ENCODE measurements around the gene SCAPER. TPM values are rescaled to one million over a fixed set of nuclear protein-coding genes. Genes with fewer than 3 reads are reported as not detected.

The SCAPER gene
- total RNA-seq, 1 experiment from 2014 or later, result 15.3 TPM

DNA sequence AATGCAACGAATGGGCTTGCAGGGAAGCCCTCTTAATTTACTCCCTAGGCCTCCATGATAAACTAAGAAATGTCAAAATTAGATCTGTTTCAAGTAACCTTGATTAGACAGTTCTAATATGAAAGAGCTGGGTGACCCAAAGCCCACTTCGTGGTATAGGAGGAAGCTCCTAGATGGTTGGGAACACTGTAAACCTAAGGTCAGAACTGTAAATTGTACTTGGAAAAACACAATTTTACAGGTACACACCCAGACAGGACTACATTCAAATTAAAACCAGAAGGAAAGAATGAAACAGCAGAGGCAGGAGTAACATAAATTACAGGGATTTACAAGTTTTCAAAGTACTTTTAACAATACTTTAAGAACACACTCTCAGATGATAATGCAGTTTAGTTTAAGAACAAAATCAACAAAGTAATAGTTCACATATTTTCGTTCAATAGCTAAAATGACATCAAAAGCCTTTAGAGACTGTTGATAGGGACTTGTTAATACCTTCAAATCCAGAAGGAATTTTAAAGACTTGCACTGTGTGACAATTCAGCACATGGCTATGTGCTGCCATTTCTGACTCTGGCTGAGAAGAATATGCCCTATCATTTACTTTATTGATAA, 550.2 kb downstream of the SCAPER start:
- intact Hi-C loops (cut with micrococcal nuclease; ENCODE audit: unreplicated experiment) (no loop called here), in situ Hi-C loops (cut with HindIII; ENCODE audit: low pct_unique_long_range_greater_than_20kb, low sequenced_read_pairs) (no loop called here)
- no peaks in the 10 kb centered on the region for H3K4me1 ChIP-seq (ENCODE audit: control insufficient read depth, insufficient read depth, low read length)
- no peaks in the 10 kb centered on the region for H3K9me3 ChIP-seq (ENCODE audit: control insufficient read depth, insufficient read depth, low read depth, low read length)
- ChIA-PET POLR2A (no interaction called here), CTCF (no interaction called here)
- H3K36me3 ChIP-seq (ENCODE audit: control insufficient read depth, insufficient read depth, low read length), result no peaks in the 10 kb centered on the region
- TF ChIP-seq POLR2AphosphoS5 (IDR thresholded peaks at IDR 0.05; ENCODE audit: low read depth, low read length), result no peak
- TF ChIP-seq, protein P1, sequence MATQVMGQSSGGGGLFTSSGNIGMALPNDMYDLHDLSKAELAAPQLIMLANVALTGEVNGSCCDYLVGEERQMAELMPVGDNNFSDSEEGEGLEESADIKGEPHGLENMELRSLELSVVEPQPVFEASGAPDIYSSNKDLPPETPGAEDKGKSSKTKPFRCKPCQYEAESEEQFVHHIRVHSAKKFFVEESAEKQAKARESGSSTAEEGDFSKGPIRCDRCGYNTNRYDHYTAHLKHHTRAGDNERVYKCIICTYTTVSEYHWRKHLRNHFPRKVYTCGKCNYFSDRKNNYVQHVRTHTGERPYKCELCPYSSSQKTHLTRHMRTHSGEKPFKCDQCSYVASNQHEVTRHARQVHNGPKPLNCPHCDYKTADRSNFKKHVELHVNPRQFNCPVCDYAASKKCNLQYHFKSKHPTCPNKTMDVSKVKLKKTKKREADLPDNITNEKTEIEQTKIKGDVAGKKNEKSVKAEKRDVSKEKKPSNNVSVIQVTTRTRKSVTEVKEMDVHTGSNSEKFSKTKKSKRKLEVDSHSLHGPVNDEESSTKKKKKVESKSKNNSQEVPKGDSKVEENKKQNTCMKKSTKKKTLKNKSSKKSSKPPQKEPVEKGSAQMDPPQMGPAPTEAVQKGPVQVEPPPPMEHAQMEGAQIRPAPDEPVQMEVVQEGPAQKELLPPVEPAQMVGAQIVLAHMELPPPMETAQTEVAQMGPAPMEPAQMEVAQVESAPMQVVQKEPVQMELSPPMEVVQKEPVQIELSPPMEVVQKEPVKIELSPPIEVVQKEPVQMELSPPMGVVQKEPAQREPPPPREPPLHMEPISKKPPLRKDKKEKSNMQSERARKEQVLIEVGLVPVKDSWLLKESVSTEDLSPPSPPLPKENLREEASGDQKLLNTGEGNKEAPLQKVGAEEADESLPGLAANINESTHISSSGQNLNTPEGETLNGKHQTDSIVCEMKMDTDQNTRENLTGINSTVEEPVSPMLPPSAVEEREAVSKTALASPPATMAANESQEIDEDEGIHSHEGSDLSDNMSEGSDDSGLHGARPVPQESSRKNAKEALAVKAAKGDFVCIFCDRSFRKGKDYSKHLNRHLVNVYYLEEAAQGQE (IDR thresholded peaks at IDR 0.05; ENCODE audit: insufficient read depth in 1 of 2, low read depth in 2 of 2, low read length in 1 of 2), result no peak
- TF ChIP-seq SIN3A (IDR thresholded peaks at IDR 0.05; ENCODE audit: borderline replicate concordance, insufficient read depth, low read depth, low read length), result no peak
- TF ChIP-seq, protein P2, sequence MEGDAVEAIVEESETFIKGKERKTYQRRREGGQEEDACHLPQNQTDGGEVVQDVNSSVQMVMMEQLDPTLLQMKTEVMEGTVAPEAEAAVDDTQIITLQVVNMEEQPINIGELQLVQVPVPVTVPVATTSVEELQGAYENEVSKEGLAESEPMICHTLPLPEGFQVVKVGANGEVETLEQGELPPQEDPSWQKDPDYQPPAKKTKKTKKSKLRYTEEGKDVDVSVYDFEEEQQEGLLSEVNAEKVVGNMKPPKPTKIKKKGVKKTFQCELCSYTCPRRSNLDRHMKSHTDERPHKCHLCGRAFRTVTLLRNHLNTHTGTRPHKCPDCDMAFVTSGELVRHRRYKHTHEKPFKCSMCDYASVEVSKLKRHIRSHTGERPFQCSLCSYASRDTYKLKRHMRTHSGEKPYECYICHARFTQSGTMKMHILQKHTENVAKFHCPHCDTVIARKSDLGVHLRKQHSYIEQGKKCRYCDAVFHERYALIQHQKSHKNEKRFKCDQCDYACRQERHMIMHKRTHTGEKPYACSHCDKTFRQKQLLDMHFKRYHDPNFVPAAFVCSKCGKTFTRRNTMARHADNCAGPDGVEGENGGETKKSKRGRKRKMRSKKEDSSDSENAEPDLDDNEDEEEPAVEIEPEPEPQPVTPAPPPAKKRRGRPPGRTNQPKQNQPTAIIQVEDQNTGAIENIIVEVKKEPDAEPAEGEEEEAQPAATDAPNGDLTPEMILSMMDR (IDR thresholded peaks at IDR 0.05), result no peak
- no peak for TF ChIP-seq TCF7L2 (IDR thresholded peaks at IDR 0.05; ENCODE audit: low read depth, low read length)
- no peak for ATAC-seq
- no TSS peak for BruUV-seq (replicated peaks)
- H3K4me3 ChIP-seq (ENCODE audit: low read depth in 2 of 2, low read length in 2 of 2), result no peak overlapping the region
- no peak overlapping the region for H3K27ac ChIP-seq (ENCODE audit: low read length)
- H3K27me3 ChIP-seq (ENCODE audit: control insufficient read depth, insufficient read depth, low read length), result no peaks in the 10 kb centered on the region
- DNase-seq (ENCODE audit: low read depth, low spot score), result no peak

DNA sequence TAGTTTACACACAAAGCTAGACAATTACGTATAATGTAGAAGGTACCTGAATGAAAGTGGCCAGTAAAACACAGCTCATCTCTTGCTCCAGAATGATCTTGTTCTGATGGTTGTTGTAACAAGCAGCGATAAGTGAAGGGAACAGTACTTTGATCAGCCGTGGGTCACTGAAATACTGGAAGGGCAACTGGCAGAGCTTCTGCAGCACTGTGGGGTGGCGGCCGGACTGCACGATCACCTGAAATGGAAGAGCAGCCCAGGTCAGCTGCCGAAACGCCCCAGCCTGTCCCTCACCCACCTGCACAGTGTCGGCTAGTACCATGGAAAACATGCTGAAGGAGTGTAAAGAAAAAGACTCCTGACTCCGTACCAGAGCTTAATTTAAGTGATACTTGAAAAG, 551.2 kb downstream of the SCAPER start:
- TF ChIP-seq POLR2AphosphoS5 (IDR thresholded peaks at IDR 0.05; ENCODE audit: low read depth, low read length) (no peak), SIN3A (IDR thresholded peaks at IDR 0.05; ENCODE audit: borderline replicate concordance, insufficient read depth, low read depth, low read length) (no peak), TCF7L2 (IDR thresholded peaks at IDR 0.05; ENCODE audit: low read depth, low read length) (no peak)
- TF ChIP-seq, protein P2 (IDR thresholded peaks at IDR 0.05), result no peak
- TF ChIP-seq, protein P1 (IDR thresholded peaks at IDR 0.05; ENCODE audit: insufficient read depth in 1 of 2, low read depth in 2 of 2, low read length in 1 of 2), result no peak
- POLR2A ChIA-PET, result no interaction called here
- DNase-seq (ENCODE audit: low read depth, low spot score) (no peak), ATAC-seq (no peak)
- H3K9me3 ChIP-seq (ENCODE audit: control insufficient read depth, insufficient read depth, low read depth, low read length), result no peaks in the 10 kb centered on the region
- no peaks in the 10 kb centered on the region for H3K27me3 ChIP-seq (ENCODE audit: control insufficient read depth, insufficient read depth, low read length)
- H3K36me3 ChIP-seq (ENCODE audit: control insufficient read depth, insufficient read depth, low read length), result no peaks in the 10 kb centered on the region
- in situ Hi-C loops (cut with HindIII; ENCODE audit: low pct_unique_long_range_greater_than_20kb, low sequenced_read_pairs) (no loop called here), intact Hi-C loops (cut with micrococcal nuclease; ENCODE audit: unreplicated experiment) (no loop called here)
- CTCF ChIA-PET, result no interaction called here
- no TSS peak for BruUV-seq (replicated peaks)
- H3K4me3 ChIP-seq (ENCODE audit: low read depth in 2 of 2, low read length in 2 of 2), result no peak overlapping the region
- no peaks in the 10 kb centered on the region for H3K4me1 ChIP-seq (ENCODE audit: control insufficient read depth, insufficient read depth, low read length)
- no peak overlapping the region for H3K27ac ChIP-seq (ENCODE audit: low read length)
